Sigmoid colon (tissue), 7 donors: ENCODE results near the gene RPAP3. TPM values are rescaled to one million over a fixed set of nuclear protein-coding genes. Genes with fewer than 3 reads are reported as not detected.

Source experiments
- DNase-seq: peaks from one replicate; pipeline ENCODE4 v3.0.0-alpha.2; 2019
- H3K27ac ChIP-seq, 4 donors: fragments of 200-600 bp; sonication (generic); one replicate each; pipeline ENCODE4 v1.5.1; 2016 to 2019; ENCODE audit warnings: mild to moderate bottlenecking in 1 of 4
- H3K27me3 ChIP-seq, 3 donors: fragments of 200-600 bp; sonication (generic); one replicate each; pipeline ENCODE4 v1.5.1; 2019; ENCODE audit warnings: mild to moderate bottlenecking in 1 of 3
- H3K36me3 ChIP-seq, 4 donors: fragments of 200-600 bp; sonication (generic); one replicate each; pipeline ENCODE4 v1.5.1; 2016 to 2019
- H3K4me1 ChIP-seq, 4 donors: fragments of 200-600 bp; sonication (generic); one replicate each; pipeline ENCODE4 v1.5.1; 2017 to 2019
- H3K4me3 ChIP-seq, 4 donors: fragments of 200-600 bp; sonication (generic); one replicate each; pipeline ENCODE4 v1.5.1; 2017 to 2019; ENCODE audit warnings: mild to moderate bottlenecking in 2 of 4, moderate library complexity in 1 of 4
- H3K9me3 ChIP-seq, 4 donors: fragments of 200-600 bp in 3 of 4; sonication (generic) in 3 of 4; one replicate each; pipeline versions ENCODE4 v1.5.1 to v1.6.1; 2013 to 2019
- CTCF ChIP-seq, 4 experiments: fragments of 450-650 bp in 3 of 4; fragments of 200-600 bp in 1 of 4; IDR thresholded peaks; one replicate each; pipeline ENCODE4 v1.5.1; 2016 to 2019; ENCODE audit warnings: antibody characterized with exemption in 4 of 4, mild to moderate bottlenecking in 3 of 4, moderate library complexity in 2 of 4
- EP300 ChIP-seq, 4 donors: sonication (generic); formaldehyde crosslinking; IDR thresholded peaks; one replicate each; pipeline ENCODE4 v1.6.1; 2017; ENCODE audit warnings: antibody characterized with exemption in 4 of 4
- POLR2A ChIP-seq, 2 donors: fragments of 450-650 bp; IDR thresholded peaks; one replicate each; pipeline ENCODE4 v1.6.1; 2016; ENCODE audit warnings: antibody characterized with exemption in 2 of 2, mild to moderate bottlenecking in 2 of 2, moderate library complexity in 2 of 2
- POLR2AphosphoS5 ChIP-seq, 4 donors: sonication (generic); formaldehyde crosslinking; IDR thresholded peaks; one replicate each; pipeline ENCODE4 v1.6.1; 2017; ENCODE audit warnings: antibody characterized with exemption in 4 of 4
- WGBS, 2 donors: extraction: QIAGEN DNeasy Blood & Tissue Kit; methylation state at CpG; one replicate each; pipeline ENCODE4 v1.1.7; 2013; 5-methylcytosine and 5-hydroxymethylcytosine counted together
- intact Hi-C: fragments of 100-400 bp; cut with DNase I; formaldehyde crosslinking; loops from one replicate; pipeline ENCODE4 v1.15.1; 2023
- polyA plus RNA-seq, 3 donors: library from polyadenylated mRNA; stranded (reverse); fragments of 200-250 nt; gene quantifications; one replicate each; pipeline ENCODE4 v1.2.3, GENCODE V29; 2013
- total RNA-seq, 4 donors: library from RNA; depleted of rRNA; stranded (reverse); fragments of >200 nt; gene quantifications; one replicate each; pipeline ENCODE4 v1.1.0, GENCODE V29; 2016
- donor health status: healthy with polysubstance abuse.
- donor health status: Bipolar disorder and iron deficiency.
- donor health status: healthy.

Gene RPAP3
- total and polyA plus RNA-seq, 7 donors = 6.7 to 29.3 (median 21.0) TPM

DNA sequence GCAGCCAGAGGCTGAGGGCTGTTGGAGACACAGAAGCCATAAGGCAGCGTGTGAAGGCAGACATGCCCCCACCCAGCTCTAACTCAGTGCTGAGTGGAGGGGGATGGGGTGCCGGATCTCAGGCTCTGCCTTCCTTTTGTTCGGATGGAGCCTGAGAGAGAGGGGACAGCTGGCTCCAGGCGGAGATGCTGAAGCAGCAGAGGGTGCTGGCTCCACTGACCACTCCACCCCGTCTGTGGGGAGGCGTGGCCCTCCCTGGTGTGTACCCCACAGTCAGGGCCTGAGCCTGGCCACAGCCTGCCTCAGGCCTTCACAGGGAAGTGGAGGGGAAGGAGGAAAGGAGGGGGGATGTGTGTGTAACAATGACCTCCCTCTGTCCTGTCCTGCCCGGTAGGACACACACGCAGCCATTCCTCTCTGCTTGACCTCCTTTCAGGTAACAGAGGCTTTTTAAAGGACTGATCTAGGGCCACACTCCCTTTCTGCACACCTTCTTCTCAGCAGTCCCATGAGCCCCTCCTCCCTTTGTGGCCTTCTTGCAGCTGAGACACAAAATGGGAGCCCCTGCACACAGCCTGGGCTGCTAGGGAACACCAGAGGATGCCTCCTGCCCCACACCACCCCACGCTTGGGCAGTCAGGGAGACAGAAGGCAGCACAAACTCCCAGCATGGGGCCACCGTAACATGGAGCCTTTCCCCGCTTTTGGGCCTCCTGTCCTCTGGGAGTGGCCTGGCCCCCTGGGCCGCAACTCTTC is 29.1 kb upstream of the RPAP3 start:
- DNase-seq = no peak
- 84 to 87% methylated on average over 12 of the region's 12 CpGs for WGBS, 2 donors
- H3K9me3 ChIP-seq = no peaks in the 10 kb centered on the region
- H3K36me3 ChIP-seq = no peaks in the 10 kb centered on the region
- H3K4me3 ChIP-seq = no peak overlapping the region
- peaks cover 0 to 42% (median 39%) of the 10 kb centered on the region in 4 donors for H3K4me1 ChIP-seq
- TF ChIP-seq CTCF (IDR thresholded peaks at IDR 0.05) = no peak
- TF ChIP-seq EP300 (IDR thresholded peaks at IDR 0.05) = no peak
- TF ChIP-seq POLR2AphosphoS5 (IDR thresholded peaks at IDR 0.05) = no peak
- TF ChIP-seq POLR2A (IDR thresholded peaks at IDR 0.05) = no peak
- peak overlapping the region; percentile 78 to 83 (median 82) for H3K27ac ChIP-seq
- intact Hi-C loops = no loop called here
- no peaks in the 10 kb centered on the region for H3K27me3 ChIP-seq

GRCh38 chr12:47733142-47733541 is 27.3 kb upstream of the RPAP3 start:
- Histone ChIP-seq H3K4me3 (no peak overlapping the region), H3K9me3 (no peaks in the 10 kb centered on the region), H3K27ac (no peak overlapping the region), H3K27me3 (no peaks in the 10 kb centered on the region), H3K4me1 (peaks cover 0 to 38% (median 37%) of the 10 kb centered on the region in 4 donors), H3K36me3 (no peaks in the 10 kb centered on the region)
- no peak for DNase-seq
- WGBS, 2 donors = 91% methylated on average over 4 of the region's 4 CpGs
- TF ChIP-seq EP300 (IDR thresholded peaks at IDR 0.05) (no peak), POLR2AphosphoS5 (IDR thresholded peaks at IDR 0.05) (no peak)
- intact Hi-C loops = no loop called here

GRCh38 chr12:47732504-47732903 is 26.7 kb upstream of the RPAP3 start:
- H3K27ac ChIP-seq = no peak overlapping the region
- intact Hi-C loops = no loop called here
- WGBS, 2 donors = 80 to 88% methylated on average over 2 of the region's 2 CpGs

DNA sequence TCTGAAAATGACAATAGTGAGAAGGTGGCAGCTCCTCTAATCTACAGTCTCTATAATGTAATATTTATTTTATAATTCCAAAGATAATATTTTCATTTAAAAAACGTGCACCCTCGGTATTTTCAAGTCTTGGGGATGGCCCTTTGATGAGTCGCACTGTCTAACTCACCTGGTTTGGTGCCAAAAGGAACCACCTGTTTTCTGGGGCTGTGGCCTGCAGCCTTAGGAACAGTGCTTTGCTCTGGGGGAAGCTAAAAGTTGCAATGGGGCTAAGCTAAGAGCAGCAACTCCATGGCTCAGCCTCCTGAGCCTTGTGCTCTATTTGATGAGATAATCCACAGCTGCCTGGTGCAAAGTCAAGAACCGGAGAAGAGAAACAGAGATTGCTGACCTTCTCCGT is 25.9 kb upstream of the RPAP3 start:
- H3K4me3 ChIP-seq = no peak overlapping the region
- TF ChIP-seq POLR2A (IDR thresholded peaks at IDR 0.05) (no peak), CTCF (IDR thresholded peaks at IDR 0.05) (no peak), POLR2AphosphoS5 (IDR thresholded peaks at IDR 0.05) (no peak), EP300 (IDR thresholded peaks at IDR 0.05) (no peak)
- no peaks in the 10 kb centered on the region for H3K9me3 ChIP-seq
- no peak for DNase-seq
- intact Hi-C loops = no loop called here
- H3K4me1 ChIP-seq = peaks cover 0 to 24% (median 23%) of the 10 kb centered on the region in 4 donors
- H3K36me3 ChIP-seq = no peaks in the 10 kb centered on the region
- H3K27ac ChIP-seq = no peak overlapping the region
- 69 to 85% methylated on average over 5 of the region's 5 CpGs for WGBS, 2 donors
- no peaks in the 10 kb centered on the region for H3K27me3 ChIP-seq

More at GRCh38 chr12:47732504-47732903, 26.7 kb upstream of the RPAP3 start:
- no peak for TF ChIP-seq EP300 (IDR thresholded peaks at IDR 0.05)
- no peak for TF ChIP-seq POLR2AphosphoS5 (IDR thresholded peaks at IDR 0.05)
- TF ChIP-seq CTCF (IDR thresholded peaks at IDR 0.05) = no peak
- Histone ChIP-seq H3K9me3 (no peaks in the 10 kb centered on the region), H3K4me1 (peaks cover 0 to 32% (median 30%) of the 10 kb centered on the region in 4 donors), H3K36me3 (no peaks in the 10 kb centered on the region), H3K27me3 (no peaks in the 10 kb centered on the region), H3K4me3 (no peak overlapping the region)
- no peak for DNase-seq

- intact Hi-C loops = no loop called here
- WGBS, 2 donors = 78 to 85% methylated on average over 8 of the region's 8 CpGs
- Histone ChIP-seq H3K27ac (peak overlapping the region in 1 of 4 donors; percentile 1), H3K4me3 (no peak overlapping the region), H3K27me3 (no peaks in the 10 kb centered on the region), H3K9me3 (no peaks in the 10 kb centered on the region), H3K4me1 (peaks cover 0 to 10% (median 9%) of the 10 kb centered on the region in 4 donors), H3K36me3 (no peaks in the 10 kb centered on the region)
- DNase-seq = no peak
- TF ChIP-seq POLR2A (IDR thresholded peaks at IDR 0.05) (no peak), CTCF (IDR thresholded peaks at IDR 0.05) (no peak), POLR2AphosphoS5 (IDR thresholded peaks at IDR 0.05) (no peak), EP300 (IDR thresholded peaks at IDR 0.05) (no peak)
Observed at GRCh38 chr12:47730341-47730744, 24.5 kb upstream of the RPAP3 start.
